GM12891 (cell line): ENCODE data around the gene SLC6A8.

ENCODE experiments used
- POLR2A ChIP-seq: IDR thresholded peaks from 2 replicates; pipeline ENCODE4 v1.6.1; 2011; ENCODE audit warnings: low read depth, low read length, control low read depth
- POLR2AphosphoS5 ChIP-seq: IDR thresholded peaks from 2 replicates; pipeline ENCODE4 v1.6.1; 2011; ENCODE audit warnings: low read depth, low read length, control low read depth
- SPI1 ChIP-seq: IDR thresholded peaks from 2 replicates; pipeline ENCODE4 v1.6.1; 2011; ENCODE audit warnings: low read depth, low read length, control low read depth
- TAF1 ChIP-seq: IDR thresholded peaks from 2 replicates; pipeline ENCODE4 v1.6.1; 2011; ENCODE audit warnings: low read depth, low read length, control low read depth

DNA sequence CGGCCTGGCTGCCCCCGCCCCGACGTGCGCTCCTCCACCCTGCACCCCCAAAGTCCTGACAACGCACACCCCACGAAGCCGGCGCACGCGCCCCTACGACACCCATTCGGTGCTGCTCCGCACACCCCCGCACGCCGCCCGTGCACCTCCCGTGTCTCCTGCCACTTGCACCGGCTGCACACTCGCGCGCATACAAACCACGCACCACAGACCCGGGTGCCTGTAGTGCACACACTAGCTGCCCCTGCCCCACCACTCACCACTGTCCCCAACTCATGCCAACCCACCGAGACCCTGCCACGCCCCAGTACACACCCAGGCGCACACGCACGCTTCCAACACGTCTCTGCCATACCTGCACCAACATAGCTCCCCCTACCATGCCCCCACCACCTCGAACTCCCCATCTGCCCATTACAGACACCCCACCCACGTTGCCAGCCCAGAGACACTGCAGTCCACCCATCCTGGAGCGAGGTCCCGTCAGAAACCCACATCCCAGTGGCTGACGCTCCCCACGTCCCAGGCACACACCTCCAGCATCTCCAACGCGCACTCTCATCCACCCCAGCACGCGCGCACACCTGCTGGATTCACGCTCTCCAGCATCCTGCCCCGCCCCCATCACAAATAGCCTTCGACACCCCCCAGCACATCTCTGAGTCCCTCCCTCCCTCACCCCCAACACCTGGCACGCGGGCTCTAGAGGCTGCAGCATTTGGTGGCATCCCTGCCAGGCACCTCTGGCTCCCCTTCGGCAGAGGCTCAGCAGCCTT, 44.9 kb upstream of the SLC6A8 start:
- TF ChIP-seq POLR2AphosphoS5 (no peak), TAF1 (no peak), POLR2A (no peak), SPI1 (no peak)
